ENCODE results near the gene MPO.

MPO gene, protein sequence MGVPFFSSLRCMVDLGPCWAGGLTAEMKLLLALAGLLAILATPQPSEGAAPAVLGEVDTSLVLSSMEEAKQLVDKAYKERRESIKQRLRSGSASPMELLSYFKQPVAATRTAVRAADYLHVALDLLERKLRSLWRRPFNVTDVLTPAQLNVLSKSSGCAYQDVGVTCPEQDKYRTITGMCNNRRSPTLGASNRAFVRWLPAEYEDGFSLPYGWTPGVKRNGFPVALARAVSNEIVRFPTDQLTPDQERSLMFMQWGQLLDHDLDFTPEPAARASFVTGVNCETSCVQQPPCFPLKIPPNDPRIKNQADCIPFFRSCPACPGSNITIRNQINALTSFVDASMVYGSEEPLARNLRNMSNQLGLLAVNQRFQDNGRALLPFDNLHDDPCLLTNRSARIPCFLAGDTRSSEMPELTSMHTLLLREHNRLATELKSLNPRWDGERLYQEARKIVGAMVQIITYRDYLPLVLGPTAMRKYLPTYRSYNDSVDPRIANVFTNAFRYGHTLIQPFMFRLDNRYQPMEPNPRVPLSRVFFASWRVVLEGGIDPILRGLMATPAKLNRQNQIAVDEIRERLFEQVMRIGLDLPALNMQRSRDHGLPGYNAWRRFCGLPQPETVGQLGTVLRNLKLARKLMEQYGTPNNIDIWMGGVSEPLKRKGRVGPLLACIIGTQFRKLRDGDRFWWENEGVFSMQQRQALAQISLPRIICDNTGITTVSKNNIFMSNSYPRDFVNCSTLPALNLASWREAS

DNA sequence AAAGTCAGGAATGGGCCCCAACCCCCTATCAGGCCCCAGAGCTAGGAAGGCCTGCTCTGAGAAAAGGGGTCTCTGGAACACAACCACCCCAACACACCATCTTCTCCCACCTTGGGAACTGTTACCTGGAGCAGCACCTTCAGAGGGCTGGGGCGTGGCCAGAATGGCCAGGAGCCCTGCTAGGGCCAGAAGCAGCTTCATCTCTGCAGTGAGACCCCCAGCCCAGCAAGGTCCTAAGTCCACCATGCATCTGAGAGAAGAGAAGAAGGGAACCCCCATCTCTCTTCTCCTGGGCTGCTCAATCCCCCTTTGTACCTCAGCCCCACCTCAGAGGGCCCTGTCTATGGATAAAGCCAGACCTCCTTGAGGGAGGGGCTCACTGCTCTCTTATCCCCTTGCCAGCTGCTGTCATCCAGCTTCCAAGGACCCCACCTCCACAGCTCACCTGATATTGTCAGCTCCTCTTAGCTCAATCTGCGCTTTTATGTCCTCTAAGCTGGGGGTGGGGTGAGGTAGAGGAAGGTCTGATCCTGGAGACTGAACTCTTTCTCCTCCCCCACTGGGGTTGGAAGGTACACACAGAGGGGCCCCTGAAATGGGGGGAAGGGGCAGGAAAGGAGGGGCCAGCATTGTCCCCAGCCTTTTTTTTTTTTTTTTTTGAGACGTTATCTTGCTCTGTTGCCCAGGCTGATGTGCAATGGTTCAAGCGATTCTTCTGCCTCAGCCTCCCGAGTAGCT lies at the start of gene MPO:
MPO (minus strand) TSS at position 456 of the 738 bp plus-strand sequence; CDS start at position 279, 177 bp downstream.
- H3K4me1 ChIP-seq (ENCODE audit: control insufficient read depth, insufficient read depth, low read length) = peaks cover 7% of the 10 kb centered on the region
- H3K9ac ChIP-seq (ENCODE audit: low read length in 2 of 2) = no peak within 1 kb of the TSS
- H3K4me3 ChIP-seq (ENCODE audit: low read length in 2 of 2) = no peak within 1 kb of the TSS
- H3K36me3 ChIP-seq (ENCODE audit: control insufficient read depth in 2 of 2, insufficient read depth in 2 of 2, low read length in 2 of 2) = no peaks in the 10 kb centered on the region
- H3K27ac ChIP-seq (ENCODE audit: low read length) = no peak within 1 kb of the TSS
- H3K9me3 ChIP-seq (ENCODE audit: control insufficient read depth in 2 of 2, low read length in 2 of 2) = no peaks in the 10 kb centered on the region
- peaks cover 8 to 19% of the 10 kb centered on the region in 2 donors for H3K27me3 ChIP-seq (ENCODE audit: control insufficient read depth in 1 of 2, insufficient read depth in 2 of 2, low read length in 2 of 2)

DNA sequence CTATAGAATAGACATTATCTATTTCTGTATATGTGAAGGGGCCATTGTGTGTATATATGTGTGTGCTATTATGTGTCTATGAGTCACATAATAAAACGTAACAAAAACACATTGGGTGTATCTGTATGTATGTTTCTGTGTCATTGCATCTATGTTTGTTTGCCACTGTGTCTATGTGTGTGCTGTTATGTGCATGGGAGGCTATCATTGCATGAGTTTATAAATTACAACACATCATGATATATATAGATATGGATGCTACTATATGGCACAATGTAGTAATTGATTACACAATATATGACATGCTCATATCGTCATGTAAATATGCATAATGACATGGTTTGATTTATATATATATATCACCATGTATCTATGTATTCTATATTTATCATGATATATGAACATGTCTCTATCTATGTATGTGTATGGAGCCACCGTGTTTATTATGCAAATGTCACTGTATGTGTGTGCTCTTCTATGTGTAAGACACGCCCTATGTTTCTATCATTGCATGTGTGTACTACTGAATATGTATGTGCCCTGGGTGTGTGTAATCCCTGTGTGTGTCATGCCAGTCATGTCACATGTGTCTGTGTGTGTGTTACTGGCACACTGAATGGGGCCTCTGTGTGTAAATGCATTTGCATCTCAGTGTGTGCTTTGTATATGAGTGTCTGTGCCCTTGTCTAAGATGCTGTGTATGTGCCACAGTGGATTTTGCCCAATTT lies 49.2 kb upstream of the MPO start:
- H3K9me3 ChIP-seq (ENCODE audit: control insufficient read depth in 2 of 2, low read length in 2 of 2) = no peaks in the 10 kb centered on the region
- peak overlapping the region in 1 of 2 donors; percentile 35 for H3K4me3 ChIP-seq (ENCODE audit: low read length in 2 of 2)
- peaks cover 2 to 3% of the 10 kb centered on the region in 2 donors for H3K27me3 ChIP-seq (ENCODE audit: control insufficient read depth in 1 of 2, insufficient read depth in 2 of 2, low read length in 2 of 2)
- H3K9ac ChIP-seq (ENCODE audit: low read length in 2 of 2) = no peak overlapping the region
- H3K4me1 ChIP-seq (ENCODE audit: control insufficient read depth, insufficient read depth, low read length) = peaks cover 6% of the 10 kb centered on the region
- H3K36me3 ChIP-seq (ENCODE audit: control insufficient read depth in 2 of 2, insufficient read depth in 2 of 2, low read length in 2 of 2) = no peaks in the 10 kb centered on the region
- H3K27ac ChIP-seq (ENCODE audit: low read length) = no peak overlapping the region

DNA sequence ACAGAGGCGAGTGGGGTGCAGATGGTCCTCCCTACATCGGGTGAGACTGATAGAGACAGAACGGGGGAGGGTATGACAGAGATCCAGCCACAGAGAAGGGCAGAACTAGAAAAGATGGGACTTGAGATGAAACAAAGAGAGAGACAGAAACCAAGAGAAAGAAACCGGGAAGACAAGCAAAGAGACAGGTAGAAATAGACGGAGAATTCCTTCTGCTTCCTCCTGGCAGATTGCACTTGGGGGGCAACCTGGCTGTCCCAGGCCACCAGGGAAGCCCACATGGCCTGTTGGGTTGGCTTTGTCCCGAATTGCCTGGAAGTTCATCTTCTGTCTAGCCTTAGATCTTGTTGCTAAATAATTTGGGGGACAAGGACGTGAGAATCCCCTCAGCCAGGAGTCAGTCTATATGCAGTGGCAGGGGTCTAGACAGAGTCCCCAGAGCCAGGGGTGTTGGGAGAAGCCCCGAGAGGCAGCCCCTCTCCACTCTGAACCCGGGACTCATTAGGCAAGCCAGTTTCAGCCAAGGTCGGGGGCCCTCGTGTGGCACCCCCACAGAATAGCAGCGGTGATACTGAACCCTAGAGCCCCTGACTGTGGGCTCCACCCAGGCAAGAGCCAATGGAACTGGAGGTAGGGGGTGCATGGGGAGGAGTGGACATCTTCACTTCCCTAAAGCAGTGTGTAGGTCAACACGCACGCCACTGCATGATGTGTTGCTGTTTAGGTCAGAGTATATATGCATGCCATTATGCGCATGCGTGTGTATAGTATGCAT lies 48.5 kb upstream of the MPO start:
- Histone ChIP-seq H3K9ac (ENCODE audit: low read length in 2 of 2) (no peak overlapping the region), H3K9me3 (ENCODE audit: control insufficient read depth in 2 of 2, low read length in 2 of 2) (no peaks in the 10 kb centered on the region), H3K27me3 (ENCODE audit: control insufficient read depth in 1 of 2, insufficient read depth in 2 of 2, low read length in 2 of 2) (peaks cover 0 to 3% of the 10 kb centered on the region in 2 donors), H3K4me1 (ENCODE audit: control insufficient read depth, insufficient read depth, low read length) (peaks cover 12% of the 10 kb centered on the region), H3K36me3 (ENCODE audit: control insufficient read depth in 2 of 2, insufficient read depth in 2 of 2, low read length in 2 of 2) (no peaks in the 10 kb centered on the region), H3K4me3 (ENCODE audit: low read length in 2 of 2) (no peak overlapping the region), H3K27ac (ENCODE audit: low read length) (no peak overlapping the region)

DNA sequence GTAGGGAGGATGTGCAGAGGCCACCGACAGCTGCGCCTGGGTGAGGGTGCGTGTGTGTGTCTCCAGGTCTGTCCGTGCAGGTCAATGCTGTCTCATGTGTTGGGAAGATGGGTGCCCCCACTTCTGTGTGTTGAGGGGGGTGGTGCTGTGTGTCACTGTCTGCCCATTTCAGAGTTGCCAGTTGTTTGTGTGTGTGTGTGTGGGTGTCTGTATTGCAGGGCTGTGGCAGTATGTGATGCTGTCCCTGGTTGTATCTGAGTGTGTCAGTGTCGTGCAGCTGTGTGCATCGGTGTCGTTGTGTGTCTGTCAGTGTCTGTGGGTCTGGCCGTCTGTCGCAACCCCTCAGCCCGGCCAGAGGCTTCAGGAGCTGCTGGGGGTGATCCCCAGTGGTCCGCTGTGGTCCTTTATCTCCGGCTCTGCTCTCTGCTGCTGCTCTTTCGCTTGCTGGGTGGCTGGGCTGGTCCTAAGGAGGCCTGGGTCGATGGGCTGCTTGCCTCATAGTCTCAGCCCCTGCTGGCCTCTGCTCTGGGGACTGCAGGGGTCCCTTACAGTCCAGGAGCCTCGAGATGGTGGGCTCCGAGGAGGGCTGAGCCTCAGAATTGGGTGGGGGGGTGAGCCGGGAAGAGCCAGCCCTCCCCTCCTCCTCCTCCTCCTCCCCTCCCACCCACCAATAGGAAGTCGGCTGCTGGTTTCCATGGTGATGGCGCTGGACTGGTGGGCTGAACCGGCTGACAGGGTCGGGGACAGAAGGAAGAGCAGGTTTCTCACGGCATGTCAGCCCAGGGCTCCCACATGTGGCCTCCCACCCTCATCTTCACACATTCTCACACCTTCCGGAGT lies 47.7 kb upstream of the MPO start, which contains the start of gene TSPOAP1:
TSPOAP1 (minus strand) TSS at position 601 of the 840 bp plus-strand sequence. CDS start 875 bp downstream, outside the sequence.
- H3K36me3 ChIP-seq (ENCODE audit: control insufficient read depth in 2 of 2, insufficient read depth in 2 of 2, low read length in 2 of 2) = no peaks in the 10 kb centered on the region
- H3K4me1 ChIP-seq (ENCODE audit: control insufficient read depth, insufficient read depth, low read length) = peaks cover 18% of the 10 kb centered on the region
- no peaks in the 10 kb centered on the region for H3K9me3 ChIP-seq (ENCODE audit: control insufficient read depth in 2 of 2, low read length in 2 of 2)
- no peak within 1 kb of the TSS for H3K4me3 ChIP-seq (ENCODE audit: low read length in 2 of 2)
- no peak within 1 kb of the TSS for H3K9ac ChIP-seq (ENCODE audit: low read length in 2 of 2)
- no peak within 1 kb of the TSS for H3K27ac ChIP-seq (ENCODE audit: low read length)
- no peaks in the 10 kb centered on the region for H3K27me3 ChIP-seq (ENCODE audit: control insufficient read depth in 1 of 2, insufficient read depth in 2 of 2, low read length in 2 of 2)

DNA sequence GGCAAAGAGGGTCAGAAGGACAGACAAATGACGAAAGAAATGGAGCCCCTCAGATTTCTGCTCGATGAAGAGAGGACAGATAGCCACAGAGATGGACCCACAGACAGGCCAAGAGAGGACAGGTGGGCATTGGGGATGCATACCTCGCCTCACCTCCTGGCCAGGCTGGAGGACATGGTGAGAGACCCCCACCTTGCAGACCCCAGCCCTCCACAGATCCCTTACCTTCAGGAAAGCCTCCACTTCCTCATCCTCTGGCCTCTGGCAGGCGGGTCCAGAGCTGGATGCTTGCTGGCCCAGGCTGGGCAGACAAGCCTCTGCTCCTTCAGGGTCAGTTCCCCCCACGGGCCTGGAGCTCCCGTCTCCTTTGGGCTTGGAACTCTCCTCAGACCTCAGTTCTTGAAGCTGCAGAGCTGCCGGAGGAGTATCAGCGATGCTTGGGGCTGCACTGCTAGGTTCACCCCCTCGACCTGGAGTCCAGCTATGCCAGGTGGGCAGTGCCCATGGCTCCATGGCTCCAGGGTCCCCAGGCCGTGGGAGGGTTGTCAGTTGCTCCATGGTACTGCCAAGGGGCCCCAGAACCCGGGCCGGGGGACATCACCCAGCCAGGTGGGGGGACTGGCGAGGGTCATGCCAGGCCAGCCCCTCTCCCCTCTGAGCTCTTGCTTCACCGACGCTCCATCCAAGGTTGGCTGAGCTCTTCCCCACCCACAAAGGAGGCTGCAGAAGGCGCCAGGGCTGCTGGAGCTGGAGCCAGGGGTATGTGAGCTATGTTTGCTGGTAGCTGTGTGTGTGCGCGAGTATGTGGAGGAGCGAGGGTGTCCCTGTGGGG lies 46.8 kb upstream of the MPO start:
- peaks cover 0 to under 1% of the 10 kb centered on the region in 2 donors for H3K36me3 ChIP-seq (ENCODE audit: control insufficient read depth in 2 of 2, insufficient read depth in 2 of 2, low read length in 2 of 2)
- H3K9me3 ChIP-seq (ENCODE audit: control insufficient read depth in 2 of 2, low read length in 2 of 2) = no peaks in the 10 kb centered on the region
- H3K9ac ChIP-seq (ENCODE audit: low read length in 2 of 2) = no peak overlapping the region
- H3K4me3 ChIP-seq (ENCODE audit: low read length in 2 of 2) = no peak overlapping the region
- H3K27me3 ChIP-seq (ENCODE audit: control insufficient read depth in 1 of 2, insufficient read depth in 2 of 2, low read length in 2 of 2) = no peaks in the 10 kb centered on the region
- H3K4me1 ChIP-seq (ENCODE audit: control insufficient read depth, insufficient read depth, low read length) = peaks cover 22% of the 10 kb centered on the region
- no peak overlapping the region for H3K27ac ChIP-seq (ENCODE audit: low read length)

DNA sequence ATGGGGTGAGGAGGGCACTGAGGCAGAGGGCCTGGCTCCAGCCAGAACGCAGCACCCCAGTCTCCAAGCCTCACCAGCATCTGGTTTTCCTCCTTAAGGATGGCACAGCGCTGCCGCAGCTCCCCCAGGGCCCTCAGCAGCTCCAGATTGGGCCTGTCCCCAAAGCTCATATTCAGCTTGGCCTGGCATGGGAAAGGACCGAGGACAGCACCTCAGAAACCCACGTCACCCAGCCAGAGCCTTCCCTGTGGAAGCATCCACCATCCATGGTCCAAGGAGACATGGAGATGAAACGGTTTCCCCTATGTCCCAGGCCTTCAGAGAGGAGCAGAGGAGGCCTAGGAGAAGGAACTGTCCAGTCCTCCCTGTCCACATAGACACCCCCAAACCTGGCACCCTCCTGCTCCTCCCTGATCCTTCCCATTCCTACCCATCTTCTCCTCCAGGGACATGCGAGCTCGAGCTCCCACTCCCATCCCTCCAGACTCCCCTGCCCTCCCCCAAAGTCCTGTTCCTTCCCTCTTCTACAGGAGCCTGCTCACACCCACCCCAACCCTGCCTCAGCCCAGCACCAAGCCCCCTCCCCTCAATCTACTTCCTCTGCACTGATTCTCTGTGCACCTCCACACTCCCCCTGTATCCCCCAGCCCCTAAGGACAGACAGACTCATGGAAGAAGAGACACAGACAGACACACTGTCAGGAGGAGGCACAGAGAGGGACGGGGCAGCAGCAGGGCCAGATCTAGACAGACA lies 46.1 kb upstream of the MPO start:
- H3K27ac ChIP-seq (ENCODE audit: low read length) = no peak overlapping the region
- no peak overlapping the region for H3K4me3 ChIP-seq (ENCODE audit: low read length in 2 of 2)
- H3K9ac ChIP-seq (ENCODE audit: low read length in 2 of 2) = no peak overlapping the region
- H3K27me3 ChIP-seq (ENCODE audit: control insufficient read depth in 1 of 2, insufficient read depth in 2 of 2, low read length in 2 of 2) = no peaks in the 10 kb centered on the region
- peaks cover 22% of the 10 kb centered on the region for H3K4me1 ChIP-seq (ENCODE audit: control insufficient read depth, insufficient read depth, low read length)
- H3K36me3 ChIP-seq (ENCODE audit: control insufficient read depth in 2 of 2, insufficient read depth in 2 of 2, low read length in 2 of 2) = peaks cover 0 to 3% of the 10 kb centered on the region in 2 donors
- H3K9me3 ChIP-seq (ENCODE audit: control insufficient read depth in 2 of 2, low read length in 2 of 2) = no peaks in the 10 kb centered on the region

DNA sequence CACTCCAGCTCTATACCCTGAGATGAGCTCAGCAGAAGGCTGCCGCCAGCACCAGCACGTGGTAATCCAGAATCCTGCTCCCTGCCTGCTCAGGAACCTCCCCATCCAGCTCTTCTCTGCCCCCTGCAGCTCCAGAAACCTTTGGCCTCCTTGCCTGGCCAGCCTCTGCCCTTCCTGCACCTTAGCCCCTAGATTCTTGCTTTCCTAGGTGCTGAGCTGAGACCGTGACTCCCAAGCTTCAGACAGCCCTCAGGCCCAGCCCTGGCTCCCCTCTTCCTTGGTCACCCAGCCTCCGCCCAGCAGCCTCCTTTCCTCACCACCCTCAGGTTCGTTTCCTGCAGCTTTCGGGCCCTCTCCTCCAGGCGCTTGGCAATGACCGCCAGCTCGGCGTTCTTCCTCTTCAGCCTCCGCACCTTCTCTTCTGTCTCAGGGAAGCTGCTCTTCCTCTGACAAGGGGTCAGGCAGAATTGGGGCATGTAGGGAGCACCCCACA lies 45.3 kb upstream of the MPO start:
- Histone ChIP-seq H3K9ac (ENCODE audit: low read length in 2 of 2) (no peak overlapping the region), H3K27ac (ENCODE audit: low read length) (no peak overlapping the region)

DNA sequence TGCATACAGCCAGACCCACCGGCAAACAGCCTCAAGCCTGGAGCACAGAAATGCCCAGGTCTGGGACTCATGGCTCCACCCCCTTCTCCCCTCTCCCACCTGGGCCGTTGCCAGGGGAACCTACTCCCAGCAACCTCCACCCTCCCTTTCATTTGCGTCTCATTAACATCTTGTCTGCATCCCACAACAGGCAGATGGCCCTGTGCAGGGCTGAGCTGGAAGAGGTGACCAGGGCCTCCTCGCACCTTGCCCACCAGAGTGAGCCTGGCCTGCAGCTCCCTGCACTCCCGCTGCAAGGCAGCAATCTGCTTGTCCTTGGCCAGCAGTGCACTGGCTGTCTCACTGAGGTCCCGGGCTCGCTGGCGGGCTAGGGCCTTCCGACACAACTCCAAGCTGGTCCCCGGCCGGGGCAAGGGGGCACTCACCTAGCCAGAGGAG lies 44.6 kb upstream of the MPO start:
- no peaks in the 10 kb centered on the region for H3K27me3 ChIP-seq (ENCODE audit: control insufficient read depth in 1 of 2, insufficient read depth in 2 of 2, low read length in 2 of 2)
- peaks cover 22% of the 10 kb centered on the region for H3K4me1 ChIP-seq (ENCODE audit: control insufficient read depth, insufficient read depth, low read length)
- H3K27ac ChIP-seq (ENCODE audit: low read length) = no peak overlapping the region
- H3K36me3 ChIP-seq (ENCODE audit: control insufficient read depth in 2 of 2, insufficient read depth in 2 of 2, low read length in 2 of 2) = peaks cover 0 to 5% of the 10 kb centered on the region in 2 donors
- H3K9ac ChIP-seq (ENCODE audit: low read length in 2 of 2) = peak overlapping the region; percentile 77 to 87
- peak overlapping the region; percentile 83 to 88 for H3K4me3 ChIP-seq (ENCODE audit: low read length in 2 of 2)
- no peaks in the 10 kb centered on the region for H3K9me3 ChIP-seq (ENCODE audit: control insufficient read depth in 2 of 2, low read length in 2 of 2)

More for the DNA sequence above, 45.3 kb upstream of the MPO start:
- Histone ChIP-seq H3K4me1 (ENCODE audit: control insufficient read depth, insufficient read depth, low read length) (peaks cover 22% of the 10 kb centered on the region), H3K4me3 (ENCODE audit: low read length in 2 of 2) (no peak overlapping the region), H3K27me3 (ENCODE audit: control insufficient read depth in 1 of 2, insufficient read depth in 2 of 2, low read length in 2 of 2) (no peaks in the 10 kb centered on the region), H3K36me3 (ENCODE audit: control insufficient read depth in 2 of 2, insufficient read depth in 2 of 2, low read length in 2 of 2) (peaks cover 0 to 5% of the 10 kb centered on the region in 2 donors), H3K9me3 (ENCODE audit: control insufficient read depth in 2 of 2, low read length in 2 of 2) (no peaks in the 10 kb centered on the region)

All from stomach smooth muscle (tissue), 2 donors.